ENCODE results near the gene TFB2M.

Gene TFB2M

DNA sequence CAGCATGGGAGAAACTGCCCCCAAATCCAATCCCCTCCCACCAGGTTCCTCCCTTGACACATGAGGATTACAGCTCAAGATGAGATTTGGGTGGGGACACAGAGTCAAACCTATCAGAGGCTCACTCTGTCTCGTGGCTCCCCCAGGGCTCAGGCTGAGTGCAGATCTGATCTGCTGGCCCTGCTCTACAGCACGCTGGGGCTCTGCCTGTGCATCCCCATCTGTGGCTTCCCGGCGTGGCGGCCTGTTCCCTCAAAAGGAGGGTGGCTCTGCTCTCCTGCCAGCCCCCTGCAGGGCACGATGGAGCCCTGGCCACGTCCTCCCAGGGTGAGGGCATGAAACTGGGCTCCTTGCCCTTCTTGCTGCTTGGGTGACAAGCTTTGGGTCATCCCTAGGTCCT lies 39.1 kb downstream of the TFB2M start:
- no peak for DNase-seq
- TF ChIP-seq GATA1 (IDR thresholded peaks at IDR 0.05; ENCODE audit: low read depth, low read length) (no peak), POLR2A (IDR thresholded peaks at IDR 0.05; ENCODE audit: low read length) (no peak)

DNA sequence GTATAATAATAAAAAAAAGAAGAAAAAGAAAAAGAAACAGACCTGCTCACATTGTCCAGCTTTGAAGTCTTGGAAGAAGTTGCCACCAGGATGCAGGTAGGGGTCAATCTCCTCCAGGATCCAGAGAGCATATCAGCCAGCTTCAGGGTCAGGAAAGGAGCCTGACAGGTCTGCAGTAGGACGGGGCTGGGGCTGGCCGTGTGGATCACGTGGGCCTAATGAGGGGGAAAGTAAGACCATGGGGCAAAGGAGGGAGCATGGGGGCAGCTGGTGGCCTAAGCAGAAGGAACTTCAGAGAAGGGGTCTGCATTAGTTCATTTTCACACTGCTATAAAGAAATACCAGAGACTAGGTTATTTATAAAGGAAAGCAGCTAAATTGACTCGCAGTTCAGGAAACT lies 39.7 kb downstream of the TFB2M start:
- no peak for TF ChIP-seq GATA1 (IDR thresholded peaks at IDR 0.05; ENCODE audit: low read depth, low read length)
- no peak for TF ChIP-seq POLR2A (IDR thresholded peaks at IDR 0.05; ENCODE audit: low read length)
- DNase-seq = no peak

DNA sequence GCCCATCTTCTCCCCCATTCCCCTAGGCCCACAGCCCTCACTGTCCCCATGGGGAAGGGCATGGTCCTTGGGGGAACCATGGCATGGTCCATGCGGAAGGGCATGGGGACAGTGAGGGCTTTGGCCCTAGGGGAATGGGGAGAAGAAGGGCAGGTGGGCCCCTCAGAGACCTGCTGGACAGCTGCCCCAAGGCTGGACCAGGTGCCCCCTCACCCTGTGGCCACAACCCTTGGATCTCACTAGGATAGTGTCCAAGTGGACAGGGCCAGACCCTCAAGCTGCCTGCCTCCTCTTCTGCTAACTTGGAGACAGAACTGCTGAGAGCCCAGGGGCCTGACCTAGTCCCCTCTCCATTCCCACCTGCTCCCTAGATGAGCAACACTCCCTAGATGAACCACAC lies 46.5 kb downstream of the TFB2M start:
- DNase-seq = no peak
- no peak for TF ChIP-seq GATA1 (IDR thresholded peaks at IDR 0.05; ENCODE audit: low read depth, low read length)
- no peak for TF ChIP-seq POLR2A (IDR thresholded peaks at IDR 0.05; ENCODE audit: low read length)

DNA sequence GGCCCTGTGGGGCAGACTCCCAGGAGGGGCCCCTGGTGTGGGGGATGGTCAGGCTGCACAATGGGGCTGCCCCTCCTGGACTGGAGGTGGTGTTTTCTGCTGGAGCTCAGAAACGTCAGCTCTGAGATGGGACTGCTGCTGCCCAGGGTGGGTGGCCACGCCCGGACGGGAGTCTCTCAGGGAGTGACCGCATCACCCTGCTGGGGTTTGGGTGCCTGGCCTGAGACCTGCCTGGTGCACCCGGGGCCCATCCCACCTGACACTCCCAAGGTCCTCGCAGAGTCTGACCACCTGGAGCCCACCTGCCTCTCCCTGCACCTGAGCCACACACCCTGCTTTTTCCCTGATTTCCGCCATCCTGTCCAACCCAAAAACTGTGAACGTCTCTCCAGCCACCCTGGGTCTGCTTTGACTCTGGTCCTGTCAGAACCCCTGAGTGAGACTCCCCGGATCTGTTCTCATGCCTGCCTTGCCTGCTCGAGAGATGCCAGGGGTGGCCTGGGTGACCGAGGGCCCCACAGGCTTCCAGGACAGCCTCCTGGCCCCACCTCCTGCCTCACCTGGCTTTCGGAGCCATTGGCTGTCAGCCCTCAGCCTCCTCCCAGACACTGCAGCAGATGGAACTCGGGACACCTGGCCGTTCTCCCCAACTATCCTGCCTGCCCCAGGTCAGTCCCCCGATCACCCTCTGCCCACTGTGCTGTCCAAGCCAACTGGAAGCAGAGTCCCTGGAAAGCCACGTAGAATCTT lies 47.4 kb downstream of the TFB2M start:
- no peak for TF ChIP-seq POLR2A (IDR thresholded peaks at IDR 0.05; ENCODE audit: low read length)
- TF ChIP-seq GATA1 (IDR thresholded peaks at IDR 0.05; ENCODE audit: low read depth, low read length) = no peak
- no peak for DNase-seq

DNA sequence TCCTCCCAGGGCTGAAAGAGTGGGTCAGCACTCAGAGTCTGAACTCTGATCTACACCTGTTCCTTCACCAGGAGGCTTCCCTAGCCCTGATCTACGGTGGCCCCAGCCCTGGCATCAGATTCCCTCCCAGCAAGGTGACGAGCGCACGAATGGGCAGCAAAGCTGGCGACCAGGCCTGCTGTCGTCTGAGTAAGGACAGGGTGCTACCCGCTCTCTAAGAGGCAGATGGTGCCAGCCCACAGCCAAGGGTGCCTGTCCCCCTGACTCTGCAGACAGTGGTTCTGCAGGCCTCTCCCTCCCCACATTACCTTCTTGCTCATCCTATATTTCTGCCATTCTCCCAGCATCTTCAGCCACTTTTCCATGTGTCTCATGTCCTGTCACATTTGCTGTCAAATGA lies 48.7 kb downstream of the TFB2M start:
- DNase-seq = no peak
- TF ChIP-seq GATA1 (IDR thresholded peaks at IDR 0.05; ENCODE audit: low read depth, low read length) = no peak
- TF ChIP-seq POLR2A (IDR thresholded peaks at IDR 0.05; ENCODE audit: low read length) = no peak

DNA sequence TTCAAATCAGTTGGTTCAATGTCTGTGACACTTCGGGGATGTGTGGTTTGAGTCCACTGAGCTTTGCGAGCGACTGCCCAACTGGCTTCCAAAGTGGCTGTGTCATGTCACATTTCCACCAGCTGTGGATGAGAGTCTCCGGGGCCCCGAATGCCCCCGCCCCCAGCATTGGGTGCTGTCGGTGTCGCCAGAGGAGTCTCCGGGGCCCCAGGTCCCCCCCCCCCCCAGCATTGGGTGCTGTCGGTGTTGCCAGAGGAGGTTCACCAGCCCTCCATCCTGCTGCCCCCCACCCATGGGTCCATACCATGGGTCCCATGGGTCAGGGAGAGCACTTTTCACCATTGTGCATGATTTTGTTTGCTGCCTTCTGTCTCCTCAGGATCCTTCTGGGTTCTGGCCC lies 49.9 kb downstream of the TFB2M start:
- DNase-seq = no peak
- TF ChIP-seq GATA1 (IDR thresholded peaks at IDR 0.05; ENCODE audit: low read depth, low read length) (no peak), POLR2A (IDR thresholded peaks at IDR 0.05; ENCODE audit: low read length) (no peak)

DNA sequence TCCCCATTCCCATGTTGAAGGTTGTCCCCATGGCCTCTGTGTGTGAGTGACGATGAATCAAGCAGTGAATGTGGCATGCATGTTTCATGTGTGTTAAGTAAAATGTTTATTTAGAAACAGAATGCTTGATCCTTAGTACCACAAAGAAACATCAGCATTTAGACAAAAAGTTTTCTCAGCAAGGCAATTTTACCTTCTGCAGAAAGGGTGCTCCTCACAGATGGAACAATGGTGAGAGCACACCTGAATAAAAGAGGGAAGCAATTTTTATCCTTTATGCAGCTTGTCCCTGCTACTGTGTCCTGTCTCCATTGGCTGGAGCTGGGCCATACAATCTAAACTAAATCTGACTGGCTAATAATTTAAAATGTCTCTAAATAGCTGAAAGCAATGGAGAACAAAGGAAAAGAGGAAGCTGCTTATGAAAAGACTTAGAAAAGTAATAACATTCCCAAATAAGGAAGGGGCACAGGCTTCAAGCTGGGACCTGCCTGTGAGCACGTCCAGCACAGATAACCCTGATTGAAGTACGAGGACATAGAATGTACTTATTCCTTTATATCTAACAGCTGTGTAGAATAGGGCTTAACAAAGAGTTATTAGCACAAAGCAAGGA lies 50.6 kb downstream of the TFB2M start:
- DNase-seq = peak in 1 of 2 experiments; percentile 8
- TF ChIP-seq POLR2A (IDR thresholded peaks at IDR 0.05; ENCODE audit: low read length) (no peak), GATA1 (IDR thresholded peaks at IDR 0.05; ENCODE audit: low read depth, low read length) (no peak)

DNA sequence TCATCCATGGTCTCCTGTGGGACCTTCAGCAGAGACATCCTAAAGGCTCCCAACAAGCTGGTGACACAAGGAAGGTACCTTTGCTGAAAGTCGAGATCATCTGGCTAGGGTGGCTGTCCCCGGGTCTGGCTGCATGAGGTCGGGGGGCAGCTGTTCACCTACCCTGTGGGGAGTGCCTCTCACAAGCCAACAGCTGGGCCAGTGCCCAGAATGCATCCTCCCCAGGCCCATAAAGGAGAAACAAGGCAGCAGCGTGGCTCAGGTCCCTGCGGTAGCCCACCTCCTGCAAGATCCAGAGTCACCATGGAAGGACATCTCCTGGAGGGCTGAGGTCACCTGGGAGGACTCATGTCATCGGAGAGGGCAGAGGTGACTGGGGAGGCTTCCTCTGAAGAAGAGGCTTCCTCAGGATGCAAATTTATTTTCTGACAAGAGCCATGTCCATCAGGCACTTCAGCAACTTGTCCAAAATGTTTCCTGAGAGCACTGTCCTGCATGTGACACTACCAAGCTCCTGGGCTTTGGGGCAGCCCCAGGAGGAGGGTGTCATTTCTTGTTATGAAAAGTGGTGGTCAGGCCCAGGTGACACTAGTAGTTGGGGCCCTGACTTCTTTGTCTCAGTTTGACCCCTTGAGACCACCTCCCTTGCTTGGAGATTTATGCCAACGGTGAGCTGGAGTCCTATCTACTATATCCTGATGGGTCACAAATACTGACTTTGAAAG lies 52.3 kb downstream of the TFB2M start:
- TF ChIP-seq POLR2A (IDR thresholded peaks at IDR 0.05; ENCODE audit: low read length) (no peak), GATA1 (IDR thresholded peaks at IDR 0.05; ENCODE audit: low read depth, low read length) (no peak)
- no peak for DNase-seq

DNA sequence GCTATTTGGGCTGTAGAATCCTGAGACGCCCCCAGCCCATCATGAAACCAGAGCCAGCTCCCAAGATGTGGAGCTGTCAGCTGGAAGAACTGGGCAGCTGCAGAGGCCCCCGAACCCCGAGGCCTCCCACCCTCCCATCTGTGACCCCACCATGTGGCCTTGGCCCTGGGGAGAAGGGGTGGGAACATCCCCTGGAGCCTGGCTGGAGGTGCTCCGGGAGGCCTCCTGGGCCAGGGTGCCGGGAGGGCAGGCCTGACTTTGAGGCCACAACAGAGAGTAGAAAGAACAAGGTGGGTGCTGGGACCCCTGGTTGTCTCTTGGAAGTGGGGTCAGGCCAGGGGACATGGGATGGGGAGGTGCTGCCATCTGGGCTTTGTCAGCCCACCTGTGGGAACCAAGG lies 53.0 kb downstream of the TFB2M start:
- no peak for DNase-seq
- TF ChIP-seq POLR2A (IDR thresholded peaks at IDR 0.05; ENCODE audit: low read length) (no peak), GATA1 (IDR thresholded peaks at IDR 0.05; ENCODE audit: low read depth, low read length) (no peak)

DNA sequence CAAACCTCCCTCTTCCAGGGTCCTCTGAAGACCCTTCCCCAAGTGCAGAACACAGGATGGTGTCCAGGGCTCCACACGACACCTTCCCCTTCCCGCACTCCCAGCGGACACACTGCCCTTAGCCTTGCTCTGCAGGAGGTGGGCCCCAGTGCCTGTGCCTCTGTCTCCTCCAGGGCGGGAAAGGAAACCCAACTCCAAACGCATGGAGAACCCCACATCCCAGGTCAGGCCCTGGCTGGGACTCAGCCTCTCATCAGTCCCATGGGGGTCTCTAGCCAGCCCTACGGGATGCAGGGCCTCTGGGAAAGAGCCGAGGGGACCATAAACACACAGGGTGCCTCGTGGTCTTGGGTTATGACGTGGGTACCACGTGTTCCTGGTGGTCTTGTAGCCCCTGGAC lies 53.4 kb downstream of the TFB2M start:
- TF ChIP-seq POLR2A (IDR thresholded peaks at IDR 0.05; ENCODE audit: low read length) = no peak
- no peak for TF ChIP-seq GATA1 (IDR thresholded peaks at IDR 0.05; ENCODE audit: low read depth, low read length)
- DNase-seq = no peak

DNA sequence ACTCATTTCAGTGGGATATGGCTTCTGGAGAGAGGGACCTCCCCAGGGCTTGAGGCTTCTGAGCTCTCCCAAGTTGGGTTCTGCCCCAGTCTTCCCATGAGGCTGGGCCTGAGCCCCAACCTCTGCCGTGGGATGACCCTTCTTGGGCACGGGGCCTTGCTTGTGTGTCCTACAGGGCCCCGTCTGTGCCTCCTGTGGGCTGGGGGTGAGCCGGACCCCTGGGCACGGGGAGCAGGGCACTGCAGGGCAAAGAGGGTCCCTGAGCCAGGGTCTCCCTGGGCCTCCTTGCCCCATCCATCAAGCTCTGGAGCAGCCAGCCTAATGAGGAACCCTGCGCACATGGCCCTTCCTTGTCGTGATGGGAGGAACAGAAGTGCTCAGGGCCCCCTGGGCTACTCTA lies 53.8 kb downstream of the TFB2M start:
- no peak for DNase-seq
- no peak for TF ChIP-seq GATA1 (IDR thresholded peaks at IDR 0.05; ENCODE audit: low read depth, low read length)
- no peak for TF ChIP-seq POLR2A (IDR thresholded peaks at IDR 0.05; ENCODE audit: low read length)

DNA sequence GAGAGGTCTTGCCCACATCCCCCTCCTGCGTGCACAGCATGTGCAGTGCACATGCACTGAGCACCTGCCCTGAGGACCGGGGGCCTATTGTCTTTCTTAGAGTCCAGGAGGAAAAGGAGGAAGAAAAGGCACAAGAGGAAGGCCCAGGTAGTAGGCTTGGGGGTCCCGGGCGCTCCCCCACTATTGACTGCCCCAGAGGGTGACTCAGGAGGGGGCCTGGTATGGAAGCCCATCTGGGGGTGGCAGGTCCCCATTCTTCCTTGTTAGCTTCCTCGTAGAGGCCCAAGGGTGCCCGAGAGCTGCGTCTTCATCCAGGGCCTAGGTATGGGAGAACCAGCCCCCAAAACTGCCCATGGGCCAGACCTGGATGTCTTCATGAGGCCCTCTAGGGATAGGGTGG lies 54.9 kb downstream of the TFB2M start:
- TF ChIP-seq POLR2A (IDR thresholded peaks at IDR 0.05; ENCODE audit: low read length) (no peak), GATA1 (IDR thresholded peaks at IDR 0.05; ENCODE audit: low read depth, low read length) (no peak)
- DNase-seq = no peak

DNA sequence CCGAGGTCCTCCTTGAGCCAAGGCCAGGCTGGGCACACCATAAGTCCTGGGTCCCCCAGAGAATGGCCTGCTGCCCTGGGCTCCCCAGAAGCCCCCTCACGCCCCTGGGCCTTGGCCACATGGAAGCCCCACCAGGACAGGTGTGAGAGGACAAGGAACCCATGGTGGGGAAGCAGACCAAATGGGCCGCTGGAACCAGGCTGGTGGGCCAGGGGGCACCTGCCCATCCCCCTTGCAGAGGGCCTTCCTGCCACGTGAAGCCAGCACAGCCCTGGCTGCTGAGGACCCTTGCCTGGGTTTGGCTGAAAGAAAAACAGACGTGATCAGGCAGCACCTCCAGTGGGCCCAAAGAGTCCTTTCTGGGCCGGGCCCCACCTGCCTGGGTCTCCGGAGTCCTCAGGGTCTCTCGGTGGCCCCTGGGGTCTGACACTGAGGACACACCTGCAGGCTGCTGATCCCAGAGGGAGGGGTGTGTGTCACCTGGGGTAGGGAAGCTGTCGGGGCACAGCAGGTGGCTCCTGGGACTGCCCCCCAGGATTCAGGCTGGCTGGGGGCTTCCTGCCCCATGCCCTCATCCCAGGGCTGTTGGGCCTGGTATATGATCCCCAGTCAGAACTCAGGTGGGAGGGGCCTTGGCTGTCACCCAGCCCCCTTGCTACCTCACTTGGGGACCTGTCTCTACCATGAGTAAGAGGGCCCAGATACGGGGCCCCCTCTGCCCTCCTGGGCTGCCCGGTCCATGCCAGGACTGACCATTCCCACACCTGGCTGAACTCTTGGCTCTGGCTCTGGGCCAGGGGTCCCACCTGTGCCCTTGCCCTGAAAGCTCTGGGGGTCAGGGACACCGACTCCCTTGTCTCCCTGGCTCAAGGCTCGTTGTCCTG lies 55.7 kb downstream of the TFB2M start:
- no peak for DNase-seq
- TF ChIP-seq POLR2A (IDR thresholded peaks at IDR 0.05; ENCODE audit: low read length) (no peak), GATA1 (IDR thresholded peaks at IDR 0.05; ENCODE audit: low read depth, low read length) (no peak)
